Retinal pigment epithelial cell (primary cell): ENCODE data around the gene MTOR.
"Not testable (repeated sequence)": the region's sequence is repeated elsewhere in the genome, so short reads cannot be mapped to it uniquely, and the experiment has no call there.

ENCODE experiments used
- DNase-seq: peaks from one replicate; pipeline ENCODE4 v3.0.0-alpha.2; 2010; ENCODE audit warnings: low read depth
- H3K4me3 ChIP-seq: 2 replicates; pipeline ENCODE4 v1.5.1; 2011; ENCODE audit warnings: mild to moderate bottlenecking, low read length, control low read depth, moderate library complexity
- TF ChIP-seq, protein P1 (sequence below): conservative IDR thresholded peaks from 2 replicates; pipeline ENCODE4 v1.5.1; 2011; ENCODE audit warnings: low read depth, low read length, control low read depth, inconsistent platforms

MTOR gene

GRCh38 chr1:11080931-11081330, 181.4 kb downstream of the MTOR start:
- TF ChIP-seq, protein P1, sequence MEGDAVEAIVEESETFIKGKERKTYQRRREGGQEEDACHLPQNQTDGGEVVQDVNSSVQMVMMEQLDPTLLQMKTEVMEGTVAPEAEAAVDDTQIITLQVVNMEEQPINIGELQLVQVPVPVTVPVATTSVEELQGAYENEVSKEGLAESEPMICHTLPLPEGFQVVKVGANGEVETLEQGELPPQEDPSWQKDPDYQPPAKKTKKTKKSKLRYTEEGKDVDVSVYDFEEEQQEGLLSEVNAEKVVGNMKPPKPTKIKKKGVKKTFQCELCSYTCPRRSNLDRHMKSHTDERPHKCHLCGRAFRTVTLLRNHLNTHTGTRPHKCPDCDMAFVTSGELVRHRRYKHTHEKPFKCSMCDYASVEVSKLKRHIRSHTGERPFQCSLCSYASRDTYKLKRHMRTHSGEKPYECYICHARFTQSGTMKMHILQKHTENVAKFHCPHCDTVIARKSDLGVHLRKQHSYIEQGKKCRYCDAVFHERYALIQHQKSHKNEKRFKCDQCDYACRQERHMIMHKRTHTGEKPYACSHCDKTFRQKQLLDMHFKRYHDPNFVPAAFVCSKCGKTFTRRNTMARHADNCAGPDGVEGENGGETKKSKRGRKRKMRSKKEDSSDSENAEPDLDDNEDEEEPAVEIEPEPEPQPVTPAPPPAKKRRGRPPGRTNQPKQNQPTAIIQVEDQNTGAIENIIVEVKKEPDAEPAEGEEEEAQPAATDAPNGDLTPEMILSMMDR: no peak
- H3K4me3 ChIP-seq: no peak overlapping the region
- DNase-seq: no peak

- TF ChIP-seq, protein P1: no peak
- no peak overlapping the region for H3K4me3 ChIP-seq
- no peak for DNase-seq
Measured at GRCh38 chr1:11078631-11079030, 183.7 kb downstream of the MTOR start.

DNA sequence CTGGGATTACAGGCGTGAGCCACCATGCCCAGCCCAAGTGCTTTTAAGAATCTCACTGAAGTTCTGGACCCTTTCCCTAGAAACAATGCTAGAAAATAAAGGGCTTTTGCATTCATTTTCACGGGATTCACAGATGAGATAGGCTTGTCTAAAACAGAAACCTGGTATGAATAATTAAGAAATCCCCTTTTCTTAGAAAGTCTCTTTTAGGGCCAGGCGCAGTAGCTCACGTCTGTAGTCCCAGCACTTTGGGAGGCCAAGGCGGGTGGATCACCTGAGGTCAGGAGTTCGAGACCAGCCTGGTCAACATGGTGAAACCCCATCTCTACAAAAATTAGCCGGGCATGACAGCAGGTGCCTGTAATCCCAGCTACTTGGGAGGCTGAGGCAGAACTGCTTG, 189.0 kb downstream of the MTOR start:
- not testable (repeated sequence) for DNase-seq, H3K4me3 ChIP-seq

DNA sequence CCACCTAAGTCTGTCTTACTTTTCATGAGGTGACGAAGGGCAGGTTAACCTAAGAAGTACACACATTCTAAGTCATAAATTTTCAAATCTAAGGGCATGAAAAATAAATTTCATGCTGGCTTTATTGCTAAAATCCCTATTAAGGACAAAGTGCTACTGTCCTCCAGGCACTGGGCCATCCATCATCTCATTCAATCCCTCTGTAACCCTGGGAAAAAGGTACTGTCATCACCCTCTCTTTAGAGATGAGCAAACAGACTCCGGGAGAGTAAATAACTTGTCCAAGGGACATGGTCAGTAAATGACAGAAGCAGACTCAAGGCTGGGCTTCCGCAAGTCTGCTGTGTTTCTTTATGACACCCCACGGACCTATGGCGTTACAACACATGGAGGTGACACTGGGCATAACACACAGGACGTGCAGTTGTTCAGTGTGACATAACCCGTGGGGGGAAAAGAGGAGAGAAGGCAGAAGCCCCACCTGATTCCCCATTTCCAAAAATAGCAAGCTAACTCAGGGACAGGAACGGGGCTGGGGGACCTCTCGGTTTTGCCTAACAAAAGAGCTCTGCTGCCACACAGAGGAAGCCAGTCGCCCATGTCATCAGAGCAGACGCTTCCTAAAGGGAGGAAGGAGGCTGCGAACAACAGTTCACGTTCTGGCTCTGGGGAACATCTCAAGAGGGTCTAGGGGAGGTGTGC, 190.0 kb downstream of the MTOR start:
- H3K4me3 ChIP-seq: no peak overlapping the region
- DNase-seq: no peak
- TF ChIP-seq, protein P1: no peak

- H3K4me3 ChIP-seq: no peak overlapping the region
- no peak for DNase-seq
- TF ChIP-seq, protein P1: no peak
Measured at GRCh38 chr1:11071463-11072215, 190.7 kb downstream of the MTOR start.

DNA sequence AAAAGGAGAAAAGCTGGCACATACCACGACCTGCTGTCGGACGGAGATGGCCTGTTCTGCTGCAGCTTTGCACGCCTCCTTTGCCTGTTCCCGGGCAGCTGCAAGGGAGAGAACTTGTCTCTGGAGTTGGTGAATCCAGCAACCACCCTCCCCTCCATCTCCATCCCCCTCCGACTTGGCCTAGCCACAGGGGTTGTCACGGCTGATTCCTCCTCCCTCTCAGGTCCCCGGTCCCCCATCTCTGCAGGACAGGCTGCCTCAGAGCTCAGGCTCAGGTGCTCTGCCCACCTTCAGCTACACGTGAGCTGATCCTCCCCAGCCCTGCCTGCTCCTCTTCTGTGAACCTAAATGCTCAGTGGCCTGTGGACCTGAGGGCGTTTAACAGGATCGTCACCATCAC, 191.5 kb downstream of the MTOR start:
- TF ChIP-seq, protein P1: no peak
- no peak for DNase-seq
- no peak overlapping the region for H3K4me3 ChIP-seq

GRCh38 chr1:11068600-11069473, 193.5 kb downstream of the MTOR start:
- TF ChIP-seq, protein P1: no peak
- DNase-seq: no peak
- H3K4me3 ChIP-seq: no peak overlapping the region
